Calu3 (cell line): Measurements from ENCODE around the gene KIRREL3. TPM values are rescaled to one million over a fixed set of nuclear protein-coding genes. Genes with fewer than 3 reads are reported as not detected.

Experiments used
- BruUV-seq: library from RNA; stranded (reverse); fragments of 400-500 nt; replicated peaks from 2 replicates; lab custom pipeline; 2021; lab: Mats Ljungman, UMichigan
- CTCF ChIA-PET: fragments of 300-600 bp; sonication (Branson Sonifier 250); formaldehyde crosslinking; loops from one replicate; lab custom pipeline; 2022; ENCODE audit warnings: antibody characterized with exemption; lab: Charles Lee
- DNase-seq: peaks from one replicate; pipeline ENCODE4 v3.0.0; 2022
- H3K27ac Mint-ChIP-seq: one replicate; pipeline ENCODE4 v1.8.0; 2022; ENCODE audit warnings: mixed read lengths; ENCODE audit not compliant: unreplicated experiment
- H3K27me3 Mint-ChIP-seq: one replicate; pipeline ENCODE4 v1.8.0; 2022; ENCODE audit warnings: mixed read lengths; ENCODE audit not compliant: unreplicated experiment
- H3K36me3 Mint-ChIP-seq: one replicate; pipeline ENCODE4 v1.8.0; 2022; ENCODE audit warnings: mild to moderate bottlenecking, moderate library complexity, mixed read lengths; ENCODE audit not compliant: insufficient read depth, unreplicated experiment
- H3K4me1 Mint-ChIP-seq: one replicate; pipeline ENCODE4 v1.8.0; 2022; ENCODE audit warnings: mild to moderate bottlenecking, low read depth, mixed read lengths; ENCODE audit not compliant: unreplicated experiment
- H3K4me3 Mint-ChIP-seq: one replicate; pipeline ENCODE4 v1.8.0; 2022; ENCODE audit warnings: mild to moderate bottlenecking, low read depth, moderate library complexity, mixed read lengths; ENCODE audit not compliant: unreplicated experiment
- H3K9me3 Mint-ChIP-seq: one replicate; pipeline ENCODE4 v1.8.0; 2022; ENCODE audit warnings: low read depth, mixed read lengths; ENCODE audit not compliant: unreplicated experiment
- intact Hi-C: fragments of 100-400 bp; cut with micrococcal nuclease; formaldehyde crosslinking; loops from one replicate; pipeline ENCODE4 v1.10.0; 2022; ENCODE audit not compliant: unreplicated experiment
- total RNA-seq: library from RNA; stranded (reverse); gene quantifications from 2 replicates; pipeline ENCODE4 v1.2.3, GENCODE V29; 2022
- TF ChIP-seq, protein P1 (sequence below): fragments of 200-600 bp; IDR thresholded peaks from one replicate; pipeline ENCODE4 v1.8.0; 2022; ENCODE audit warnings: antibody characterized with exemption; ENCODE audit not compliant: unreplicated experiment

Gene KIRREL3
- total RNA-seq, 1 experiment from 2014 or later = 0.26 TPM

DNA sequence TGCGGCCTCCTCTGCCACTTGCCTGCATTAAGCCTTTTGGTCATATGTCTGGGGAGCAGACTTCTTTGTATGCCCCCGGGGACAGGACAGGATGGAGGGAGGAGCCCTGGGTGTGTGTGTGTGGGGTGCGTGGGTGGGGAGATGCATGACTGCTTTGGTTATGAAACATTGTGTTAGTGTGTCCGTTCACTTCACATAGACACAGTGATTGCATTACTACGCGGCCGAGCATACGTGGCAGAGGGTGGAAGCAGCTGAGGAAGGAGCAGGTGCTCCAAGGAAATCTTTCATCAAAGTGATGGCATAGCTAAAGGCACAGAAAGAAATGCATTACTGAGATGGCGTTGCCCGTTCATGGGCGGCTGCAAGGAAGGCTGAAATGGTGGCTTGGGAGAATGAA, 384.7 kb downstream of the KIRREL3 start:
- no peak overlapping the region for H3K27ac Mint-ChIP-seq
- no peaks in the 10 kb centered on the region for H3K36me3 Mint-ChIP-seq
- BruUV-seq = no TSS peak
- CTCF ChIA-PET = no interaction called here
- no peaks in the 10 kb centered on the region for H3K4me1 Mint-ChIP-seq
- DNase-seq = no peak
- TF ChIP-seq, protein P1, sequence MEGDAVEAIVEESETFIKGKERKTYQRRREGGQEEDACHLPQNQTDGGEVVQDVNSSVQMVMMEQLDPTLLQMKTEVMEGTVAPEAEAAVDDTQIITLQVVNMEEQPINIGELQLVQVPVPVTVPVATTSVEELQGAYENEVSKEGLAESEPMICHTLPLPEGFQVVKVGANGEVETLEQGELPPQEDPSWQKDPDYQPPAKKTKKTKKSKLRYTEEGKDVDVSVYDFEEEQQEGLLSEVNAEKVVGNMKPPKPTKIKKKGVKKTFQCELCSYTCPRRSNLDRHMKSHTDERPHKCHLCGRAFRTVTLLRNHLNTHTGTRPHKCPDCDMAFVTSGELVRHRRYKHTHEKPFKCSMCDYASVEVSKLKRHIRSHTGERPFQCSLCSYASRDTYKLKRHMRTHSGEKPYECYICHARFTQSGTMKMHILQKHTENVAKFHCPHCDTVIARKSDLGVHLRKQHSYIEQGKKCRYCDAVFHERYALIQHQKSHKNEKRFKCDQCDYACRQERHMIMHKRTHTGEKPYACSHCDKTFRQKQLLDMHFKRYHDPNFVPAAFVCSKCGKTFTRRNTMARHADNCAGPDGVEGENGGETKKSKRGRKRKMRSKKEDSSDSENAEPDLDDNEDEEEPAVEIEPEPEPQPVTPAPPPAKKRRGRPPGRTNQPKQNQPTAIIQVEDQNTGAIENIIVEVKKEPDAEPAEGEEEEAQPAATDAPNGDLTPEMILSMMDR = no peak
- H3K27me3 Mint-ChIP-seq = peaks cover 80% of the 10 kb centered on the region
- intact Hi-C loops = no loop called here
- H3K4me3 Mint-ChIP-seq = no peak overlapping the region
- H3K9me3 Mint-ChIP-seq = peaks cover 2% of the 10 kb centered on the region

DNA sequence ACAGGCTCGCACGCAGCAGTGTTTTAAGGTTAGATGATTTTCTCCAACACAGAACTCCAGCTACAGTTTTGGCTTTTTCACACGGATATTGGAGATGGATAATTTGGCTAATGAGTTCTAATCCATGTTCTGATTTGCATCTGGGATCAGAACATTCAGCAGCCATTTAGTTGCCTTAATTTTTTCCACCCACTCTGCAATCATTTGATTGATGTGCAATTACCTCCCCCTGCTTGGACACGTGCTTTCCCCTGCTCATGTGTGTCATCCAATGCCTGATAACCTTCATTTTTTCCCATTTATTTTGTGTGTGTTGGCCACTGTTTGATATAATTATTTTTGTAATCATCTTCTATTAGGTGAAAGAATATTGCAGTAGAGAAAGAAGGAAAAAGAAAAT, 387.3 kb downstream of the KIRREL3 start:
- no peak for DNase-seq
- H3K36me3 Mint-ChIP-seq = no peaks in the 10 kb centered on the region
- CTCF ChIA-PET = no interaction called here
- peaks cover 67% of the 10 kb centered on the region for H3K27me3 Mint-ChIP-seq
- BruUV-seq = no TSS peak
- H3K9me3 Mint-ChIP-seq = no peaks in the 10 kb centered on the region
- H3K4me1 Mint-ChIP-seq = no peaks in the 10 kb centered on the region
- TF ChIP-seq, protein P1 = no peak
- intact Hi-C loops = no loop called here
- H3K27ac Mint-ChIP-seq = no peak overlapping the region
- no peak overlapping the region for H3K4me3 Mint-ChIP-seq

DNA sequence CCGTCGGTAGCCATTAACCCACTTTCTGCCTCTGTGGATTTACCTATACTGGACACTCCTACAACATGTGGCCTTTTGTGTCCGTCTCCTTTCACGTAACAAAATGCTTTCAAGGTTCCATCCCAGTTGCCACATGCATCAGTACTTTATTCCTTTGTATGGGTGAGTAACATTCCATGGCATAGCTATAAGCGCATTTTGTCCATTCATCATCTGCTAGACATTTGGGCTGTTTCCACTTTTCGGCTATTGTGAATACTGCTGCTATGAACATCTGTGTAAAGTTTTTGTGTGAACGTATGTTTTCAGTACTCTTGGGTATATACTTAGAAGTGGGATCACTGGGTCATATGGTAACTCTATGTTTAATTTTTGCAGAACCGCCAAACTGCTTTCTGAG, 387.9 kb downstream of the KIRREL3 start:
- no peaks in the 10 kb centered on the region for H3K9me3 Mint-ChIP-seq
- peaks cover 67% of the 10 kb centered on the region for H3K27me3 Mint-ChIP-seq
- H3K27ac Mint-ChIP-seq = no peak overlapping the region
- H3K4me3 Mint-ChIP-seq = no peak overlapping the region
- H3K4me1 Mint-ChIP-seq = no peaks in the 10 kb centered on the region
- no peaks in the 10 kb centered on the region for H3K36me3 Mint-ChIP-seq
- intact Hi-C loops = no loop called here
- no TSS peak for BruUV-seq
- DNase-seq = no peak
- CTCF ChIA-PET = no interaction called here
- TF ChIP-seq, protein P1 = no peak

DNA sequence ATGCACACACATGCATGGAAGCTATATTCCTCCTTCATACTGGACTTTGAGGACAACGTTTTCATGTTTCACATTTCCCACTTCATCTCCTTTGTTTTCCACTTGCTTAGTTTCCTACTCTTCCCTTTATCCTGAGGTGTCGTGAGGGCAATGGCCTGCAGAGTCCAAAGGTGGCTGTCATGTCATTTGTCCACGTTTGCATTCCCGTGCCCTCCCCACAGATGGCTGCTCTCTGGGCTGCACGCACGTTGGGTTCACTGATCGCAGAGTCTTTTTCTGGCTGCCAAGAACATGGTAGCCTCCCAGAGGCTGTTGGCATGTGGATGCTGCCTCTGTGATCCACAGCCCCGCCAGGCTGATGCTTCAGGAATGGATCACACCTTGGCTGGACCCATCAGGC, 389.1 kb downstream of the KIRREL3 start:
- CTCF ChIA-PET = no interaction called here

More for the DNA sequence above, 389.1 kb downstream of the KIRREL3 start:
- TF ChIP-seq, protein P1 = no peak
- no peak for DNase-seq
- peaks cover 59% of the 10 kb centered on the region for H3K27me3 Mint-ChIP-seq
- intact Hi-C loops = no loop called here
- H3K36me3 Mint-ChIP-seq = no peaks in the 10 kb centered on the region
- no peak overlapping the region for H3K27ac Mint-ChIP-seq
- no TSS peak for BruUV-seq
- H3K4me1 Mint-ChIP-seq = no peaks in the 10 kb centered on the region
- H3K4me3 Mint-ChIP-seq = no peak overlapping the region
- no peaks in the 10 kb centered on the region for H3K9me3 Mint-ChIP-seq
